ENCODE measurements around the gene SMIM32. TPM values are rescaled to one million over a fixed set of nuclear protein-coding genes. Genes with fewer than 3 reads are reported as not detected.

Gene SMIM32
- total and polyA plus RNA-seq, 2 of the 13 experiments (the other 11 are each of a cell fraction or from before 2014, with no cell fraction given): 0.15 to 0.20 TPM

- no peak overlapping the region for H2AFZ ChIP-seq (ENCODE audit: low read length)
- ChIA-PET POLR2A (no interaction called here), CTCF (ENCODE audit: low intra/inter-chr PET ratio, low total read pairs) (no interaction called here)
- no peak overlapping the region for H3K9ac ChIP-seq (ENCODE audit: insufficient read depth, low read depth, low read length)
- no peaks in the 10 kb centered on the region for H3K79me2 ChIP-seq (ENCODE audit: insufficient read depth, low read length)
- peaks cover 0 to 20% of the 10 kb centered on the region in 2 experiments; a peak in 3 of 5 replicates for H3K27me3 ChIP-seq (ENCODE audit: control insufficient read depth in 1 of 2, insufficient read depth in 2 of 2, low read length in 2 of 2)
- BruUV-seq (replicated peaks): no TSS peak
- no peak for FAIRE-seq
- no peak for DNase-seq (ENCODE audit: low spot score)
- intact Hi-C loops (cut with micrococcal nuclease; ENCODE audit: unreplicated experiment) (no loop called here), in situ Hi-C loops (cut with HindIII; ENCODE audit: extremely low pct_ligation_motif_present, low pct_unique_long_range_greater_than_20kb) (no loop called here)
- no peak overlapping the region for H3K4me3 ChIP-seq (replicated peaks in 1 of 3; ENCODE audit: insufficient read depth in 1 of 3, low read depth in 2 of 3, low read length in 3 of 3)
- H3K4me2 ChIP-seq (ENCODE audit: low read depth, low read length): no peak overlapping the region
- no peaks in the 10 kb centered on the region for H3K9me3 ChIP-seq (ENCODE audit: low read length)
- TF ChIP-seq FIP1L1 (IDR thresholded peaks at IDR 0.05; ENCODE audit: borderline replicate concordance, insufficient read depth, low read depth, low read length) (no peak), RBM22 (optimal IDR thresholded peaks at IDR 0.05; ENCODE audit: low read length) (peak; percentile 25)
- H3K4me1 ChIP-seq (ENCODE audit: insufficient read depth, low read length): peaks cover 32% of the 10 kb centered on the region
- H4K20me1 ChIP-seq (ENCODE audit: insufficient read depth, low read length): no peaks in the 10 kb centered on the region
- H3K27ac ChIP-seq (ENCODE audit: extremely low read length, insufficient read depth, low read length): no peak overlapping the region
- no peak for ATAC-seq
- H3K36me3 ChIP-seq (replicated peaks in 1 of 2; ENCODE audit: control insufficient read depth in 1 of 2, insufficient read depth in 2 of 2, low read length in 2 of 2): peaks cover 0 to 3% of the 10 kb centered on the region in 2 experiments; a peak in 2 of 5 replicates
- WGBS (ENCODE audit: low lambda C conversion rate): 95% methylated on average over 44 of the region's 44 CpGs
Observed at GRCh38 chr5:136191304-136192014, 1.5 kb downstream of the SMIM32 start.

GRCh38 chr5:136190904-136191303 lies 2.1 kb downstream of the SMIM32 start:
- BruUV-seq (replicated peaks): no TSS peak
- no peak overlapping the region for H2AFZ ChIP-seq (ENCODE audit: low read length)
- H3K36me3 ChIP-seq (replicated peaks in 1 of 2; ENCODE audit: control insufficient read depth in 1 of 2, insufficient read depth in 2 of 2, low read length in 2 of 2): peaks cover 0 to 3% of the 10 kb centered on the region in 2 experiments; a peak in 2 of 5 replicates
- no peaks in the 10 kb centered on the region for H3K9me3 ChIP-seq (ENCODE audit: low read length)
- intact Hi-C loops (cut with micrococcal nuclease; ENCODE audit: unreplicated experiment): no loop called here
- POLR2A ChIA-PET: no interaction called here
- peaks cover 32% of the 10 kb centered on the region for H3K4me1 ChIP-seq (ENCODE audit: insufficient read depth, low read length)
- 100% methylated on average over 1 of the region's 1 CpG for WGBS (ENCODE audit: low lambda C conversion rate)
- no peaks in the 10 kb centered on the region for H4K20me1 ChIP-seq (ENCODE audit: insufficient read depth, low read length)
- H3K9ac ChIP-seq (ENCODE audit: insufficient read depth, low read depth, low read length): no peak overlapping the region
- in situ Hi-C loops (cut with HindIII; ENCODE audit: extremely low pct_ligation_motif_present, low pct_unique_long_range_greater_than_20kb): no loop called here
- H3K4me2 ChIP-seq (ENCODE audit: low read depth, low read length): no peak overlapping the region
- CTCF ChIA-PET (ENCODE audit: low intra/inter-chr PET ratio, low total read pairs): no interaction called here
- TF ChIP-seq ARHGAP35 (CRISPR knock-in tag; IDR thresholded peaks at IDR 0.05; ENCODE audit: borderline replicate concordance) (no peak), CSRNP1 (CRISPR knock-in tag; IDR thresholded peaks at IDR 0.05) (no peak), TEAD3 (CRISPR knock-in tag; optimal IDR thresholded peaks at IDR 0.05; ENCODE audit: borderline replicate concordance) (no peak), ZNF629 (CRISPR knock-in tag; conservative IDR thresholded peaks at IDR 0.05) (no peak), REPIN1 (CRISPR knock-in tag; IDR thresholded peaks at IDR 0.05; ENCODE audit: borderline replicate concordance, low read depth) (no peak)
- no peak overlapping the region for H3K27ac ChIP-seq (ENCODE audit: extremely low read length, insufficient read depth, low read length)
- FAIRE-seq (no peak), ATAC-seq (no peak), DNase-seq (ENCODE audit: low spot score) (no peak)
- no peaks in the 10 kb centered on the region for H3K79me2 ChIP-seq (ENCODE audit: insufficient read depth, low read length)
- no peak overlapping the region for H3K4me3 ChIP-seq (replicated peaks in 1 of 3; ENCODE audit: insufficient read depth in 1 of 3, low read depth in 2 of 3, low read length in 3 of 3)
- H3K27me3 ChIP-seq (ENCODE audit: control insufficient read depth in 1 of 2, insufficient read depth in 2 of 2, low read length in 2 of 2): peaks cover 0 to 20% of the 10 kb centered on the region in 2 experiments; a peak in 3 of 5 replicates
